Stomach smooth muscle (tissue), 2 donors: Measurements from ENCODE around the gene SEMA5B.

Experiments
- H3K27ac ChIP-seq: one replicate; pipeline ENCODE4 v1.7.0; 2013; ENCODE audit warnings: mild to moderate bottlenecking, low read length, inconsistent platforms
- H3K27me3 ChIP-seq, 2 donors: one replicate each; pipeline ENCODE4 v1.7.0; 2013; ENCODE audit warnings: low read length in 2 of 2; ENCODE audit not compliant: insufficient read depth in 2 of 2, control insufficient read depth in 1 of 2
- H3K36me3 ChIP-seq, 2 donors: one replicate each; pipeline ENCODE4 v1.7.0; 2013; ENCODE audit warnings: low read length in 2 of 2; ENCODE audit not compliant: control insufficient read depth in 2 of 2, insufficient read depth in 2 of 2
- H3K4me1 ChIP-seq: one replicate; pipeline ENCODE4 v1.7.0; 2013; ENCODE audit warnings: low read length; ENCODE audit not compliant: control insufficient read depth, insufficient read depth
- H3K4me3 ChIP-seq, 2 donors: one replicate each; pipeline ENCODE4 v1.7.0; 2013; ENCODE audit warnings: low read length in 2 of 2
- H3K9ac ChIP-seq, 2 donors: one replicate each; pipeline ENCODE4 v1.7.0; 2013; ENCODE audit warnings: low read length in 2 of 2, mild to moderate bottlenecking in 1 of 2
- H3K9me3 ChIP-seq, 2 donors: one replicate each; pipeline ENCODE4 v1.7.0; 2013; ENCODE audit warnings: low read length in 2 of 2; ENCODE audit not compliant: control insufficient read depth in 2 of 2
- donor health status: healthy.
- donor health status: Pancreatic carcinoma.

SEMA5B gene

DNA sequence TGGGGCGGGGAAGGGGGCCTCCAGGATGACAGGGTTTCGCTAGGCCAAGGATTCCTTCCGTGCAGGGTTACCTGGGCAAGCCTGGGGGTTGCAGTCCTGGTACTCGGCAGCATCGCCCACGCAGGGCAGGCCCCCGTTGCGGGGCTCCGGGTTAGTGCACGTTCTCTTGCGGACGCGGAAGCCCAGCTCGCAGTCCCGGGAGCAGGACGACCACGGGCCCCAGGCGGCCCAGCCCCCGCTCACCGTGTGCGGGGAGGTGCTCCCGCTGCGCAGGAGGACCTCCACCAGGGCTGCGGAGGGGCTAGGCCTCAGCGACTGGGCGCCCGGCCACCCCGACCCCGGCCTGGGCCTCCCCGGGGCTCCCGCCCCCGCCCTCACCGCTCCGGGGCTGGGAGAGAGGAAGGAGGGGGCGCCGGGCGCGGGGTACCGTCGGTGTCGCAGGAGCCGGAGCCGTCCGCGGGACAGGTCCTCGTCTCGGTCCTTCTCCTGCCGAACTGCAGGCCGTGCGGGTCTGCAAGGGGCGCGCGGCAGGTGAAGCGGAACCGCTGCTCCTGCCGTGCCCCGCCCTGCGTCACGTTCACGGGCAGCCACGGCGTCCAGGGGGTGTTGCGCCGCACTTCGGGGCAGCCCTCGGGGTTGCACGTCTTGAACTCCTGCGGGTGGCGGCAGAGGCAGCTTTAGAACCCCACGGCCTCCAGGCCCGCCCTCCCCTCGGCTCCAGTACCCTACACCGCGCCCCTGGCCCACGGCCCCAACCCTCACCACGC lies 114.6 kb downstream of the SEMA5B start:
- H3K27ac ChIP-seq, result no peak overlapping the region
- no peak overlapping the region for H3K9ac ChIP-seq
- peaks cover 2% of the 10 kb centered on the region for H3K4me1 ChIP-seq
- peaks cover 22 to 25% of the 10 kb centered on the region in 2 donors for H3K27me3 ChIP-seq
- no peak overlapping the region for H3K4me3 ChIP-seq
- H3K36me3 ChIP-seq, result peaks cover 0 to 2% of the 10 kb centered on the region in 2 donors
- no peaks in the 10 kb centered on the region for H3K9me3 ChIP-seq

- Histone ChIP-seq H3K9me3 (no peaks in the 10 kb centered on the region), H3K27me3 (peaks cover 22 to 25% of the 10 kb centered on the region in 2 donors), H3K36me3 (peaks cover 0 to 2% of the 10 kb centered on the region in 2 donors), H3K9ac (no peak overlapping the region), H3K4me1 (peaks cover 2% of the 10 kb centered on the region), H3K27ac (no peak overlapping the region), H3K4me3 (no peak overlapping the region)
Measured at GRCh38 chr3:122911901-122912300, 115.7 kb downstream of the SEMA5B start.

DNA sequence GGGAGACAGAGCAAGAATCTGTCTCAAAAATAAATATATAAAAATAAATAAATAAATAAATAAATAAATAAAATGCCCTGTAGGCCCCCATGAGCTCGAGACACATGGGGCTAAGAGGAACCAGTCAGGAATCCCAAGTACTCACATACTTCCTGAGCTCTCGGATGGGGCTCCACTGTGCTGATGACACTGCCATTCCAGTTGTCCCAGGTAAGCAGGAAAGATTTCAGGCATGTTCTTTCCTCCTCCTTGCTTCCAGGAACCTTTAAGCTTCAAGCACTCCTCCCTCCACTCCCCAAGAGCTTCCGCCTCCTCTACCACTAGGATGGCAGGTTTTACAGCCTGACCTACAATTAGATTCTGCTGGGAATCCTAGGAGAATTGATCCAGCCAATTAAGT lies 119.3 kb downstream of the SEMA5B start:
- Histone ChIP-seq H3K36me3 (peaks cover 0 to 2% of the 10 kb centered on the region in 2 donors), H3K4me1 (peaks cover 2% of the 10 kb centered on the region), H3K9ac (no peak overlapping the region), H3K27me3 (peaks cover 18% of the 10 kb centered on the region in 2 donors), H3K27ac (no peak overlapping the region), H3K9me3 (no peaks in the 10 kb centered on the region), H3K4me3 (no peak overlapping the region)

GRCh38 chr3:122907471-122907870 lies 120.1 kb downstream of the SEMA5B start:
- no peak overlapping the region for H3K9ac ChIP-seq
- H3K9me3 ChIP-seq, result no peaks in the 10 kb centered on the region
- H3K27ac ChIP-seq, result no peak overlapping the region
- peaks cover 0 to 2% of the 10 kb centered on the region in 2 donors for H3K36me3 ChIP-seq
- no peaks in the 10 kb centered on the region for H3K4me1 ChIP-seq
- H3K27me3 ChIP-seq, result peaks cover 11 to 14% of the 10 kb centered on the region in 2 donors
- H3K4me3 ChIP-seq, result no peak overlapping the region

GRCh38 chr3:122903171-122903570 lies 124.4 kb downstream of the SEMA5B start:
- no peak overlapping the region for H3K9ac ChIP-seq
- H3K27me3 ChIP-seq, result no peaks in the 10 kb centered on the region
- no peaks in the 10 kb centered on the region for H3K9me3 ChIP-seq
- H3K36me3 ChIP-seq, result no peaks in the 10 kb centered on the region
- no peak overlapping the region for H3K4me3 ChIP-seq
- H3K4me1 ChIP-seq, result no peaks in the 10 kb centered on the region
- no peak overlapping the region for H3K27ac ChIP-seq

GRCh38 chr3:122902326-122902725 lies 125.2 kb downstream of the SEMA5B start:
- no peak overlapping the region for H3K27ac ChIP-seq
- no peak overlapping the region for H3K9ac ChIP-seq
- no peaks in the 10 kb centered on the region for H3K4me1 ChIP-seq
- H3K9me3 ChIP-seq, result no peaks in the 10 kb centered on the region
- no peak overlapping the region for H3K4me3 ChIP-seq
- H3K36me3 ChIP-seq, result no peaks in the 10 kb centered on the region
- no peaks in the 10 kb centered on the region for H3K27me3 ChIP-seq

DNA sequence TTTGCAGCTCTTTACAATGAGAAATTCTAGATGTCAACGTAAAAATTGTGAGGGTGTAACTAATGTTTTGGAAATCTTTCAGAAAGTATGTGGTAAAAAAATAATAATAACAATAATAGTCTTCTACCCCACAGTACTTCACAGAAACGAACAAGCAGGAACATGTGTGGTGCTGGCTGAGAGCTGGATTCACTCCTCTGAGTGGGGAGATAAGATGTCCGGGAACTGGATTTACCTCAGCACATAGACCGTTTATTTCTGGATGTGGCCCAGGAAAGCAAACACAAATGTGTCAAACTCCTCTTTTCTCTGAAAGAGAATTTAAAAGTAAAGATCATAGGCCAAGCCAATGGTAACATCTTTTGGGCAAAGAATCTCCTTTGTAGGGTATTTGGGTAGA lies 129.3 kb downstream of the SEMA5B start:
- Histone ChIP-seq H3K4me1 (peaks cover 7% of the 10 kb centered on the region), H3K9ac (no peak overlapping the region)

GRCh38 chr3:122893754-122894668 lies 133.6 kb downstream of the SEMA5B start:
- Histone ChIP-seq H3K4me3 (no peak overlapping the region), H3K9ac (no peak overlapping the region), H3K4me1 (peaks cover 25% of the 10 kb centered on the region)

More for the DNA sequence above, 129.3 kb downstream of the SEMA5B start:
- Histone ChIP-seq H3K36me3 (no peaks in the 10 kb centered on the region), H3K9me3 (no peaks in the 10 kb centered on the region), H3K27me3 (no peaks in the 10 kb centered on the region), H3K27ac (no peak overlapping the region), H3K4me3 (no peak overlapping the region)

GRCh38 chr3:122893282-122893681 lies 134.3 kb downstream of the SEMA5B start:
- no peaks in the 10 kb centered on the region for H3K36me3 ChIP-seq

More at GRCh38 chr3:122893754-122894668, 133.6 kb downstream of the SEMA5B start:
- H3K36me3 ChIP-seq, result no peaks in the 10 kb centered on the region
- no peaks in the 10 kb centered on the region for H3K9me3 ChIP-seq
- H3K27me3 ChIP-seq, result no peaks in the 10 kb centered on the region
- no peak overlapping the region for H3K27ac ChIP-seq

DNA sequence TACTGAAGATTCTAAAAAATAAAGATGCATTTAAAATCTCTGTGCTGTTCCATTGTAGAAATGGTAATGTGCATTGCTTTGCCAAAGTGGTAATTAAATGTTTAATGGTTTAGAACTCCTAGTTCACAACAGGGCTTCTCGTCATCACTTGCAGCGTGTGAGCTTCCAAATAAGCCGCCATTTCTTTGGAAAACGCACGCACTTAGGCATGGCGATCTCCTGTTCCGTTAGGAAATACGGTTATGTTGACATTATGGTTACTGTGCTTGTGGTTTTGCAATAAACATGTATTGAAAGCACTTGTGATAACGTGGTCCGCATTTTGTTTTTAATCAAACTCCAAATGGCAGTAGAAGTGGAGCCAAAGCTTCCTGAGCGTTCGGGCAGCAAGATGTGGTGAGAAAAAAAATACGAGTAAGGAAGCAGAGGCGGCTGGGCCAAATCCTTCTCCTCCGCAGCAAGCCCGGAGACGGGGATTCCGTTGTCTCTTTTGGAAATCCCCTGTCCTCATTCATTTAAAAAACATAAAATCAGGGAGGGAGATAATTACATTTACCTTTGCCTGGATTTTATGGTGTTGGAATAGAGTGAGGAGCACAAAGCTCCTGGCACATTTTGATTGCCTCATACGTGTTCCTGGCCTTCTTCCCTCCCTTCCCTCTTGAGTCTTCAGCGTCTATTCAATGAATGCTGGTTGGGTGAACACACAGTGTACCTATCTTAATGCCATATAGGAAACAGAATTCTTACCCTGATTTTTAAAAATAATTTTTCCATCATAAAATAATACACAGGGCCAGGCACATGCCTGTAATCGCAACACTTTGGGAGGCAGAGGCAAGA lies 135.2 kb downstream of the SEMA5B start:
- Histone ChIP-seq H3K27ac (no peak overlapping the region), H3K9ac (no peak overlapping the region), H3K4me3 (no peak overlapping the region), H3K9me3 (no peaks in the 10 kb centered on the region), H3K36me3 (no peaks in the 10 kb centered on the region), H3K27me3 (no peaks in the 10 kb centered on the region), H3K4me1 (peaks cover 25% of the 10 kb centered on the region)

More at GRCh38 chr3:122893282-122893681, 134.3 kb downstream of the SEMA5B start:
- no peaks in the 10 kb centered on the region for H3K27me3 ChIP-seq
- no peak overlapping the region for H3K9ac ChIP-seq
- H3K9me3 ChIP-seq, result no peaks in the 10 kb centered on the region
- H3K4me1 ChIP-seq, result peaks cover 25% of the 10 kb centered on the region
- H3K4me3 ChIP-seq, result no peak overlapping the region
- no peak overlapping the region for H3K27ac ChIP-seq
